Measurements from ENCODE around the gene LGALS9.
"Not testable (repeated sequence)": the region's sequence is repeated elsewhere in the genome, so short reads cannot be mapped to it uniquely, and the experiment has no call there.

LGALS9 gene

DNA sequence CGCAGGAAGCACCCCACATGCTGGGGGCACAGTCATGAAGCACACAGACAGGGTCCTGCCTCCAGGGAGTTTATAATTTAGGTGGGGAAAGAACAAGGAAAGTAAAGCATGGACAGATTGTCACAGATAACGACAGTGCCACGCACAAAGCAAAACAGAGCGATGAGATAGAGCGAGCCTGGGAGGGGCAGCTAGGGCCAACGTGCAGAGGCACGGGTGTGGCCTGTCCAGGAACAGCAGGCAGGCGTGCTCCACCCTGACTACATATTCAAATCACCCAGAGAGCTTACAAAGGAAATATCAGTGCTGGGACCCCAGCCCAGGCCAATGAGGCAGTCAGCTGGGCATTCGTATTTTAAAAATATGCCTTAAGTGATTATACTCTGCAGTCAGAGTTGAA, 16.8 kb downstream of the LGALS9 start:
- H3K27me3 ChIP-seq = no peaks in the 10 kb centered on the region
- no peak overlapping the region for H3K4me3 ChIP-seq
- intact Hi-C loops (cut with DNase I; ENCODE audit: low total_unique reads) = no loop called here
- no peaks in the 10 kb centered on the region for H3K36me3 ChIP-seq
- no peak for DNase-seq
- no peaks in the 10 kb centered on the region for H3K9me3 ChIP-seq
- H3K27ac ChIP-seq = no peak overlapping the region
- TF ChIP-seq, protein P1, sequence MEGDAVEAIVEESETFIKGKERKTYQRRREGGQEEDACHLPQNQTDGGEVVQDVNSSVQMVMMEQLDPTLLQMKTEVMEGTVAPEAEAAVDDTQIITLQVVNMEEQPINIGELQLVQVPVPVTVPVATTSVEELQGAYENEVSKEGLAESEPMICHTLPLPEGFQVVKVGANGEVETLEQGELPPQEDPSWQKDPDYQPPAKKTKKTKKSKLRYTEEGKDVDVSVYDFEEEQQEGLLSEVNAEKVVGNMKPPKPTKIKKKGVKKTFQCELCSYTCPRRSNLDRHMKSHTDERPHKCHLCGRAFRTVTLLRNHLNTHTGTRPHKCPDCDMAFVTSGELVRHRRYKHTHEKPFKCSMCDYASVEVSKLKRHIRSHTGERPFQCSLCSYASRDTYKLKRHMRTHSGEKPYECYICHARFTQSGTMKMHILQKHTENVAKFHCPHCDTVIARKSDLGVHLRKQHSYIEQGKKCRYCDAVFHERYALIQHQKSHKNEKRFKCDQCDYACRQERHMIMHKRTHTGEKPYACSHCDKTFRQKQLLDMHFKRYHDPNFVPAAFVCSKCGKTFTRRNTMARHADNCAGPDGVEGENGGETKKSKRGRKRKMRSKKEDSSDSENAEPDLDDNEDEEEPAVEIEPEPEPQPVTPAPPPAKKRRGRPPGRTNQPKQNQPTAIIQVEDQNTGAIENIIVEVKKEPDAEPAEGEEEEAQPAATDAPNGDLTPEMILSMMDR (IDR thresholded peaks at IDR 0.05) = no peak
- no peaks in the 10 kb centered on the region for H3K4me1 ChIP-seq

DNA sequence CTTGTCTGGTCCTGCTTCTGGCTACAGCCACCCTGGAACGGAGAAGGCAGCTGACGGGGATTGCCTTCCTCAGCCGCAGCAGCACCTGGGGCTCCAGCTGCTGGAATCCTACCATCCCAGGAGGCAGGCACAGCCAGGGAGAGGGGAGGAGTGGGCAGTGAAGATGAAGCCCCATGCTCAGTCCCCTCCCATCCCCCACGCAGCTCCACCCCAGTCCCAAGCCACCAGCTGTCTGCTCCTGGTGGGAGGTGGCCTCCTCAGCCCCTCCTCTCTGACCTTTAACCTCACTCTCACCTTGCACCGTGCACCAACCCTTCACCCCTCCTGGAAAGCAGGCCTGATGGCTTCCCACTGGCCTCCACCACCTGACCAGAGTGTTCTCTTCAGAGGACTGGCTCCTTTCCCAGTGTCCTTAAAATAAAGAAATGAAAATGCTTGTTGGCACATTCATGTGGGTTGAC, 18.2 kb downstream of the LGALS9 start:
- H3K27ac ChIP-seq; H3K4me3 ChIP-seq; H3K9me3 ChIP-seq; DNase-seq; H3K27me3 ChIP-seq; H3K4me1 ChIP-seq; intact Hi-C loops (cut with DNase I; ENCODE audit: low total_unique reads); H3K36me3 ChIP-seq: not testable (repeated sequence)

DNA sequence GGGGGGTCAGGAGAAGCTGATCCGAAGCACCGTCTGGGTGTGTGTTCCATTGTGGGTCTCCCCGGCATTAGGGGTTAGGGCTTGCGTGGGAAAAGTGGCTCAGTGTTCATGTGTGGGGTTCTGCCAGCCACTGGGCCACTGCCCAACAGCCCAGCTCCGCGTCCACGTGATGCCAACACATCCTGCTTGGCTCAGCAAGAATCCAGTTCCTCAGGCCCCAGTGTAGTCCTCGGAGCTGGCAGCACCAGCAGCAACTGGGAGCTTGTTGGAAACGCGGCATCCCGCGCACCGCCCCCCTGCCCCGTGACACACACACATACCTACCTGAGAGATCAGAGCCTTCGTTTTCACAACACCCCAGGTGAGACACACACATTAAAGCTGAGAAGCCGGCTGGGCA, 18.9 kb downstream of the LGALS9 start:
- H3K9me3 ChIP-seq = no peaks in the 10 kb centered on the region
- TF ChIP-seq, protein P1 (IDR thresholded peaks at IDR 0.05) = no peak
- peak in 1 of 2 donors; percentile 65 for DNase-seq
- peaks cover 0 to 1% of the 10 kb centered on the region in 2 donors for H3K27me3 ChIP-seq
- H3K27ac ChIP-seq = no peak overlapping the region
- intact Hi-C loops (cut with DNase I; ENCODE audit: low total_unique reads) = loop anchor here (5.0 kb wide), 1 partner anchor 48 kb away; no protein-coding TSS in a partner anchor
- no peaks in the 10 kb centered on the region for H3K36me3 ChIP-seq
- no peak overlapping the region for H3K4me3 ChIP-seq
- H3K4me1 ChIP-seq = no peaks in the 10 kb centered on the region

- Histone ChIP-seq H3K4me1 (no peaks in the 10 kb centered on the region), H3K27me3 (peaks cover 0 to 8% of the 10 kb centered on the region in 2 donors), H3K9me3 (no peaks in the 10 kb centered on the region), H3K4me3 (no peak overlapping the region), H3K27ac (no peak overlapping the region), H3K36me3 (no peaks in the 10 kb centered on the region)
- no peak for DNase-seq
- intact Hi-C loops (cut with DNase I; ENCODE audit: low total_unique reads) = loop anchor here (5.0 kb wide), 1 partner anchor 49 kb away; no protein-coding TSS in a partner anchor
- TF ChIP-seq, protein P1 (IDR thresholded peaks at IDR 0.05) = no peak
These were observed 19.8 kb downstream of the LGALS9 start for GRCh38 chr17:27650836-27651235.

DNA sequence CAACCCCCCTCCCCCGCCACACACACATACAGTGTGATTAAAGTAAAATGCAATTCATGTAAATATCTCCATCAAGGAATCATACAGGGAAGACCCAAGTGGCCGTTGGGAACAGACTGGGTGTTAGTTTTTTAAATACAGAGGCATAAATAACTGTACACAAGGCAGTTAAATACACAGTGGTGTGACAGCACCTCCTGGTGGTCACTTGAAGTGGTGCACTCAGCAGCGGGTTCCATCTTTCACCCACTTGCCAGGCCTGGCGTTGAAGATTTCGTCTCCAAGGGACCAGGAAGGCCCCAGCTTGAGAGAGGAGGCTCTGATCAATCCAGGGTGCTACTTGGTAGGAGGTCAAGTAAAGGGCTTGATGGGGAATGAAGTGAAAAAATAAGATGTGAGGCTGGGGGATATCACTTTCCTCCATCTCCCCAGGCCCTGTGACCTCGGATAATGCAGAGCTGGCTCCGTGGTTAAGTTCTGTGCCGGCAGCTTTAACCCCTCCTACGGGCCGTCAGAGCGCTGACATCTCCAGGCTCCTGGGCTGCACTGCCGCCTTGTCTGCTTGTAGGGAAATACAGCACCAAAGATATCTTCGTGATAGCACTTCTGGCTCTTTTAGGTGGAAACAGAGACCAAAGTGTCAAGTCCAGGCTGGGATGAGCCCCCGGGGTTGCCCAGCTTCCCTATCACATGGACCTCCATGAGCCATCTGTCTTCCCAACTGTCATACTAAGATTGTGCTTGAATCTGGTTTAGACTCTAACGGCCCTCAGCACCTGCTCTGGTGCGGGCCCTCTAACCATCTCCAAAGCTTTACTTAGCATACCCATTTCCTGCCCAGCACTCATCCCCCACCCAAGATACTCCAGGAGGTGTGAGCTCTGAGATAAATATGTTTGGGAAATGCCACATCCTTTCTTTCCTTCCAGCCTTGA, 20.7 kb downstream of the LGALS9 start:
- Histone ChIP-seq H3K9me3 (no peaks in the 10 kb centered on the region), H3K27ac (no peak overlapping the region), H3K4me1 (no peaks in the 10 kb centered on the region), H3K27me3 (peaks cover 0 to 8% of the 10 kb centered on the region in 2 donors), H3K36me3 (no peaks in the 10 kb centered on the region), H3K4me3 (no peak overlapping the region)
- intact Hi-C loops (cut with DNase I; ENCODE audit: low total_unique reads) = loop anchor here (5.0 kb wide), 1 partner anchor 49 kb away; no protein-coding TSS in a partner anchor
- DNase-seq = peak in 1 of 2 donors; percentile 50
- TF ChIP-seq, protein P1 (IDR thresholded peaks at IDR 0.05) = peak; percentile 78 to 88

GRCh38 chr17:27653449-27653971, 22.5 kb downstream of the LGALS9 start:
- H3K4me3 ChIP-seq, H3K27me3 ChIP-seq, DNase-seq, H3K9me3 ChIP-seq, H3K27ac ChIP-seq, H3K36me3 ChIP-seq, H3K4me1 ChIP-seq: not testable (repeated sequence)
- intact Hi-C loops (cut with DNase I; ENCODE audit: low total_unique reads) = loop anchor here (5.0 kb wide), 1 partner anchor 51 kb away; no protein-coding TSS in a partner anchor
